Natural killer cell (primary cell): ENCODE measurements around the gene DIAPH1. TPM values are rescaled to one million over a fixed set of nuclear protein-coding genes. Genes with fewer than 3 reads are reported as not detected.

Experiments
- ATAC-seq, 3 donors: fragments of 150-1000 bp in 2 of 3; fragments of 200-7000 bp in 1 of 3; cut with Tn5 transposase; 1 replicate in 1 of 3; 2 replicates in 2 of 3; pipeline ENCODE4 v1.10.0; 2021; ENCODE audit warnings: mild to moderate bottlenecking in 2 of 3, moderate library complexity in 2 of 3
- DNase-seq, 2 donors: peaks; one replicate each; pipeline versions ENCODE4 v3.0.0 to v3.0.0-alpha.2; 2013 to 2021; ENCODE audit warnings: mixed read lengths in 1 of 2
- H3K27ac ChIP-seq: one replicate; pipeline ENCODE4 v1.5.1; 2013; ENCODE audit warnings: mild to moderate bottlenecking, low read length
- H3K27me3 ChIP-seq: one replicate; pipeline ENCODE4 v1.6.1; 2013; ENCODE audit warnings: low read length; ENCODE audit not compliant: control insufficient read depth, insufficient read depth
- H3K36me3 ChIP-seq: one replicate; pipeline ENCODE4 v1.6.1; 2013; ENCODE audit warnings: low read length; ENCODE audit not compliant: control insufficient read depth, insufficient read depth
- H3K4me1 ChIP-seq: one replicate; pipeline ENCODE4 v1.6.1; 2013; ENCODE audit warnings: low read length; ENCODE audit not compliant: control insufficient read depth, insufficient read depth
- H3K4me3 ChIP-seq: one replicate; pipeline ENCODE4 v1.5.1; 2013; ENCODE audit warnings: low read length
- H3K9me3 ChIP-seq: one replicate; pipeline ENCODE4 v1.6.1; 2013; ENCODE audit warnings: low read length; ENCODE audit not compliant: control insufficient read depth, insufficient read depth
- H3K27ac Mint-ChIP-seq, 2 donors: one replicate each; pipeline ENCODE4 v1.8.0; 2022; ENCODE audit warnings: mild to moderate bottlenecking in 2 of 2, mixed read lengths in 2 of 2, moderate library complexity in 1 of 2
- H3K27me3 Mint-ChIP-seq, 2 donors: one replicate each; pipeline ENCODE4 v1.8.0; 2022; ENCODE audit warnings: low read depth in 2 of 2, mixed read lengths in 2 of 2
- H3K36me3 Mint-ChIP-seq: one replicate; pipeline ENCODE4 v1.8.0; 2022; ENCODE audit warnings: mixed read lengths
- H3K4me1 Mint-ChIP-seq, 2 donors: one replicate each; pipeline ENCODE4 v1.8.0; 2022; ENCODE audit warnings: mixed read lengths in 2 of 2
- H3K4me3 Mint-ChIP-seq: one replicate; pipeline ENCODE4 v1.8.0; 2022; ENCODE audit warnings: mild to moderate bottlenecking, moderate library complexity, mixed read lengths
- H3K9me3 Mint-ChIP-seq, 2 donors: one replicate each; pipeline ENCODE4 v1.8.0; 2022; ENCODE audit warnings: mixed read lengths in 2 of 2
- CTCF ChIP-seq: fragments of 200-600 bp; IDR thresholded peaks from one replicate; pipeline ENCODE4 v1.8.0; 2022; ENCODE audit warnings: antibody characterized with exemption
- WGBS: methylation state at CpG from one replicate; pipeline ENCODE4 v1.1.7; 2013; ENCODE audit warnings: missing lambda C conversion rate; ENCODE audit not compliant: insufficient coverage; 5-methylcytosine and 5-hydroxymethylcytosine counted together
- intact Hi-C: fragments of 100-400 bp; cut with micrococcal nuclease; formaldehyde crosslinking; loops from one replicate; pipeline ENCODE4 v1.14.2; 2022
- total RNA-seq, 4 donors: library from RNA; stranded (reverse); fragments of 120-200 nt in 1 of 4; gene quantifications; one replicate each; pipeline versions ENCODE4 v1.2.3 to v1.2.4, GENCODE V29; 2013 to 2022

Gene DIAPH1
- total RNA-seq, 3 donors from 2014 or later (not counting 1 experiment from before 2014, with no cell fraction given), result 410 to 456 (median 419) TPM

GRCh38 chr5:141633871-141634561 is 15.2 kb upstream of the DIAPH1 start:
- intact Hi-C loops, result no loop called here
- no peak overlapping the region for H3K4me3 Mint-ChIP-seq
- Histone ChIP-seq H3K4me3 (no peak overlapping the region), H3K27me3 (no peaks in the 10 kb centered on the region), H3K9me3 (no peaks in the 10 kb centered on the region), H3K27ac (no peak overlapping the region), H3K36me3 (peaks cover 22% of the 10 kb centered on the region), H3K4me1 (peaks cover 30% of the 10 kb centered on the region)
- H3K9me3 Mint-ChIP-seq, result no peaks in the 10 kb centered on the region
- no peak for DNase-seq
- ATAC-seq, result no peak
- H3K36me3 Mint-ChIP-seq, result no peaks in the 10 kb centered on the region
- peaks cover 22 to 36% of the 10 kb centered on the region in 2 donors for H3K4me1 Mint-ChIP-seq
- no peaks in the 10 kb centered on the region for H3K27me3 Mint-ChIP-seq
- no peak for TF ChIP-seq CTCF
- 56% methylated on average over 4 of the region's 5 CpGs for WGBS
- H3K27ac Mint-ChIP-seq, result no peak overlapping the region

DNA sequence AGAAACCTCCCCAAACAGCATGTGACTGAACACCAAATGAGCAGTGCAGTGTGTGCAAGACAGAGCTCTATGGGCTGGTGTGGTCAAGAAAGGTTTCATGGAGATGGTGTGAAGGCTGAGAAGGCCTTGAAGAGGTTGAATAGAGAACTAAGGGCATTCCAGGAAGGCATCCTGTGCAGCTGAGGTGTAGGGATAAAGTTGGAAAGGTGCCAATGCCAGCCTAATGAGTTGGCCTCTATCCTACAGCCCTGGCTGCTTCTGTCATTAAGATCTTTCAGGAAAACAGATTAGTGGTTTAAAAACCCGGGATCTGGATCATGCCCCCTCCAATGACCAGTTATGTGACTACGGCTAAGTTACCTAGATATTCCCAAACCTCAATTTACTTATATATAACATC is 13.8 kb upstream of the DIAPH1 start:
- Histone ChIP-seq H3K4me3 (no peak overlapping the region), H3K9me3 (no peaks in the 10 kb centered on the region), H3K4me1 (peaks cover 22% of the 10 kb centered on the region), H3K36me3 (peaks cover 35% of the 10 kb centered on the region), H3K27ac (no peak overlapping the region), H3K27me3 (no peaks in the 10 kb centered on the region)
- WGBS, result 100% methylated on average over 1 of the region's 2 CpGs
- H3K27me3 Mint-ChIP-seq, result no peaks in the 10 kb centered on the region
- DNase-seq (no peak), ATAC-seq (no peak)
- no peak overlapping the region for H3K4me3 Mint-ChIP-seq
- H3K36me3 Mint-ChIP-seq, result peaks cover 5% of the 10 kb centered on the region
- H3K27ac Mint-ChIP-seq, result no peak overlapping the region
- intact Hi-C loops, result no loop called here
- TF ChIP-seq CTCF, result no peak
- H3K9me3 Mint-ChIP-seq, result no peaks in the 10 kb centered on the region
- H3K4me1 Mint-ChIP-seq, result peaks cover 15 to 25% of the 10 kb centered on the region in 2 donors

- intact Hi-C loops, result no loop called here
- peaks cover 46% of the 10 kb centered on the region for H3K36me3 ChIP-seq
- Mint-ChIP-seq H3K27ac (no peak overlapping the region), H3K4me3 (no peak overlapping the region), H3K4me1 (peaks cover 9 to 16% of the 10 kb centered on the region in 2 donors), H3K36me3 (peaks cover 19% of the 10 kb centered on the region), H3K27me3 (no peaks in the 10 kb centered on the region), H3K9me3 (no peaks in the 10 kb centered on the region)
- no peaks in the 10 kb centered on the region for H3K27me3 ChIP-seq
- DNase-seq (no peak), ATAC-seq (no peak)
- 97% methylated on average over 3 of the region's 5 CpGs for WGBS
- H3K9me3 ChIP-seq, result no peaks in the 10 kb centered on the region
- H3K27ac ChIP-seq, result no peak overlapping the region
- peaks cover 9% of the 10 kb centered on the region for H3K4me1 ChIP-seq
- H3K4me3 ChIP-seq, result no peak overlapping the region
- TF ChIP-seq CTCF, result no peak
These were observed 11.9 kb upstream of the DIAPH1 start for GRCh38 chr5:141630570-141631140.
